Fibroblast of lung (primary cell): ENCODE results near the gene FGF14. TPM values are rescaled to one million over a fixed set of nuclear protein-coding genes. Genes with fewer than 3 reads are reported as not detected.

Experiments
- DNase-seq, 2 donors: peaks; one replicate each; pipeline versions ENCODE4 v3.0.0 to v3.0.0-alpha.2; 2010; ENCODE audit warnings: low read depth in 2 of 2
- H2AFZ ChIP-seq: 2 replicates; pipeline ENCODE4 v1.5.1; 2012; ENCODE audit warnings: low read length, control low read depth, inconsistent platforms
- H3K27ac ChIP-seq: 2 replicates; pipeline ENCODE4 v1.5.1; 2011; ENCODE audit warnings: low read length, control low read depth; ENCODE audit not compliant: insufficient read depth
- H3K27me3 ChIP-seq: 2 replicates; pipeline ENCODE4 v1.5.1; 2011; ENCODE audit warnings: mild to moderate bottlenecking, low read length; ENCODE audit not compliant: control insufficient read depth, insufficient read depth
- H3K36me3 ChIP-seq: 2 replicates; pipeline ENCODE4 v1.5.1; 2011; ENCODE audit warnings: low read length; ENCODE audit not compliant: control insufficient read depth, insufficient read depth
- H3K4me1 ChIP-seq: 2 replicates; pipeline ENCODE4 v1.5.1; 2011; ENCODE audit warnings: low read length; ENCODE audit not compliant: control insufficient read depth, insufficient read depth; ENCODE audit errors: extremely low read depth
- H3K4me2 ChIP-seq: 2 replicates; pipeline ENCODE4 v1.5.1; 2011; ENCODE audit warnings: low read length, control low read depth; ENCODE audit not compliant: insufficient read depth; ENCODE audit errors: extremely low read depth
- H3K4me3 ChIP-seq, 4 experiments: fragments of 200-600 bp in 1 of 4; sonication (generic) in 1 of 4; replicated peaks in 1 of 4; 2 replicates each; pipeline ENCODE4 v1.5.1; 2011 to 2016; ENCODE audit warnings: low read length in 4 of 4, low read depth in 3 of 4, mild to moderate bottlenecking in 3 of 4, control low read depth in 2 of 4, inconsistent platforms in 1 of 4, mixed read lengths in 1 of 4; ENCODE audit not compliant: insufficient read depth in 1 of 4; ENCODE audit errors: control extremely low read depth in 1 of 4
- H3K79me2 ChIP-seq: 2 replicates; pipeline ENCODE4 v1.5.1; 2012; ENCODE audit warnings: mild to moderate bottlenecking, low read length, inconsistent platforms; ENCODE audit not compliant: control insufficient read depth, insufficient read depth
- H3K9ac ChIP-seq: 2 replicates; pipeline ENCODE4 v1.5.1; 2011; ENCODE audit warnings: mild to moderate bottlenecking, low read length, control low read depth; ENCODE audit not compliant: insufficient read depth
- H3K9me3 ChIP-seq: 2 replicates; pipeline ENCODE4 v1.5.1; 2012; ENCODE audit warnings: low read depth, low read length; ENCODE audit not compliant: control insufficient read depth, insufficient read depth
- H4K20me1 ChIP-seq: 2 replicates; pipeline ENCODE4 v1.5.1; 2011; ENCODE audit warnings: low read length; ENCODE audit not compliant: control insufficient read depth, insufficient read depth; ENCODE audit errors: extremely low read depth
- CTCF ChIP-seq, 2 donors: IDR thresholded peaks in 1 of 2; conservative IDR thresholded peaks in 1 of 2; 1 replicate in 1 of 2; 2 replicates in 1 of 2; pipeline ENCODE4 v1.5.1; 2011 to 2012; ENCODE audit warnings: low read length in 2 of 2, control low read depth in 1 of 2, inconsistent platforms in 1 of 2, low read depth in 1 of 2, mild to moderate bottlenecking in 1 of 2
- EZH2 ChIP-seq: IDR thresholded peaks from 2 replicates; pipeline ENCODE4 v1.5.1; 2012; ENCODE audit warnings: low read length, control low read depth, mild to moderate bottlenecking; ENCODE audit errors: missing control alignments
- polyA plus RNA-seq, 2 donors: library from polyadenylated mRNA; depleted of rRNA in 1 of 2; stranded (reverse) in 1 of 2; unstranded in 1 of 2; fragments of >200 nt; gene quantifications; 2 replicates each; pipeline ENCODE4 v1.2.1, GENCODE V29; 2011 to 2012; ENCODE audit warnings: missing spikeins in 1 of 2
- total RNA-seq: library from RNA; depleted of rRNA; stranded (reverse); fragments of >200 nt; gene quantifications from 2 replicates; pipeline ENCODE4 v1.2.1, GENCODE V29; 2014

Gene FGF14
- total and polyA plus RNA-seq, 2 donors (not counting 1 experiment from before 2014, with no cell fraction given), result 0.94 to 7.8 TPM

GRCh38 chr13:102440259-102440936, 38.5 kb upstream of the FGF14 start:
- no peaks in the 10 kb centered on the region for H4K20me1 ChIP-seq
- no peak overlapping the region for H3K4me3 ChIP-seq
- no peaks in the 10 kb centered on the region for H3K9me3 ChIP-seq
- no peak overlapping the region for H3K27ac ChIP-seq
- no peaks in the 10 kb centered on the region for H3K27me3 ChIP-seq
- TF ChIP-seq EZH2, result no peak
- no peak for TF ChIP-seq CTCF (conservative IDR thresholded peaks at IDR 0.05 in 1 of 2, IDR thresholded peaks at IDR 0.05 in 1 of 2; ENCODE audit: low read depth in 1 of 2, low read length in 2 of 2)
- no peak for DNase-seq
- H3K9ac ChIP-seq, result no peak overlapping the region
- H3K36me3 ChIP-seq, result no peaks in the 10 kb centered on the region
- H3K4me1 ChIP-seq, result no peaks in the 10 kb centered on the region
- no peaks in the 10 kb centered on the region for H3K79me2 ChIP-seq
- H3K4me2 ChIP-seq, result no peak overlapping the region
- no peak overlapping the region for H2AFZ ChIP-seq

- no peaks in the 10 kb centered on the region for H3K36me3 ChIP-seq
- no peak for DNase-seq
- no peaks in the 10 kb centered on the region for H3K27me3 ChIP-seq
- no peak overlapping the region for H3K4me3 ChIP-seq
- H3K4me1 ChIP-seq, result no peaks in the 10 kb centered on the region
- no peak overlapping the region for H3K9ac ChIP-seq
- H3K4me2 ChIP-seq, result no peak overlapping the region
- no peaks in the 10 kb centered on the region for H3K79me2 ChIP-seq
- no peak overlapping the region for H3K27ac ChIP-seq
- H3K9me3 ChIP-seq, result no peaks in the 10 kb centered on the region
- H4K20me1 ChIP-seq, result no peaks in the 10 kb centered on the region
- H2AFZ ChIP-seq, result no peak overlapping the region
- TF ChIP-seq CTCF (conservative IDR thresholded peaks at IDR 0.05 in 1 of 2, IDR thresholded peaks at IDR 0.05 in 1 of 2; ENCODE audit: low read depth in 1 of 2, low read length in 2 of 2) (no peak), EZH2 (no peak)
These were observed 20.8 kb upstream of the FGF14 start for GRCh38 chr13:102422690-102423089.

GRCh38 chr13:102405499-102406100, 3.8 kb upstream of the FGF14 start:
- no peak overlapping the region for H3K9ac ChIP-seq
- H4K20me1 ChIP-seq, result no peaks in the 10 kb centered on the region
- no peak overlapping the region for H2AFZ ChIP-seq
- no peaks in the 10 kb centered on the region for H3K79me2 ChIP-seq
- no peaks in the 10 kb centered on the region for H3K9me3 ChIP-seq
- H3K4me1 ChIP-seq, result peaks cover 4% of the 10 kb centered on the region
- H3K27me3 ChIP-seq, result no peaks in the 10 kb centered on the region
- H3K4me2 ChIP-seq, result no peak overlapping the region
- H3K27ac ChIP-seq, result no peak overlapping the region
- no peak overlapping the region for H3K4me3 ChIP-seq
- H3K36me3 ChIP-seq, result no peaks in the 10 kb centered on the region
- TF ChIP-seq EZH2 (no peak), CTCF (conservative IDR thresholded peaks at IDR 0.05 in 1 of 2, IDR thresholded peaks at IDR 0.05 in 1 of 2; ENCODE audit: low read depth in 1 of 2, low read length in 2 of 2) (no peak)
- DNase-seq, result peak; percentile 5 to 34
